CD14-positive monocyte (primary cell): Measurements from ENCODE around the gene CBR3. TPM values are rescaled to one million over a fixed set of nuclear protein-coding genes. Genes with fewer than 3 reads are reported as not detected.
"Not testable (repeated sequence)": the region's sequence is repeated elsewhere in the genome, so short reads cannot be mapped to it uniquely, and the experiment has no call there.

Source experiments
- DNase-seq, 3 donors: peaks; one replicate each; pipeline ENCODE4 v3.0.0-alpha.2; 2011 to 2022
- H2AFZ ChIP-seq: 2 replicates; pipeline ENCODE4 v1.6.0; 2012; ENCODE audit warnings: mild to moderate bottlenecking, low read depth, low read length, inconsistent platforms; ENCODE audit not compliant: insufficient read depth, poor library complexity, severe bottlenecking
- H3K27ac ChIP-seq, 2 donors: 1 replicate in 1 of 2; 2 replicates in 1 of 2; pipeline ENCODE4 v1.5.1; 2012 to 2013; ENCODE audit warnings: low read length in 2 of 2, control low read depth in 1 of 2, inconsistent platforms in 1 of 2, low read depth in 1 of 2, mild to moderate bottlenecking in 1 of 2
- H3K27me3 ChIP-seq, 2 donors: one replicate each; pipeline versions ENCODE4 v1.6.0 to v1.6.1; 2011 to 2013; ENCODE audit warnings: low read length in 2 of 2; ENCODE audit not compliant: control insufficient read depth in 2 of 2, insufficient read depth in 2 of 2
- H3K36me3 ChIP-seq, 2 donors: replicated peaks in 1 of 2; 1 replicate in 1 of 2; 2 replicates in 1 of 2; pipeline versions ENCODE4 v1.5.1 to v1.6.1; 2012 to 2013; ENCODE audit warnings: low read length in 2 of 2, control low read depth in 1 of 2, inconsistent platforms in 1 of 2, mild to moderate bottlenecking in 1 of 2; ENCODE audit not compliant: insufficient read depth in 2 of 2, control insufficient read depth in 1 of 2
- H3K4me1 ChIP-seq, 2 donors: 1 replicate in 1 of 2; 2 replicates in 1 of 2; pipeline versions ENCODE4 v1.5.1 to v1.6.1; 2012 to 2013; ENCODE audit warnings: low read length in 2 of 2, control low read depth in 1 of 2, inconsistent platforms in 1 of 2, mild to moderate bottlenecking in 1 of 2, moderate library complexity in 1 of 2; ENCODE audit not compliant: insufficient read depth in 2 of 2, control insufficient read depth in 1 of 2
- H3K4me2 ChIP-seq: replicated peaks from 2 replicates; pipeline ENCODE3; 2012; ENCODE audit warnings: low read length, moderate library complexity, mild to moderate bottlenecking; ENCODE audit not compliant: poor library complexity, severe bottlenecking; ENCODE audit errors: extremely low read depth
- H3K4me3 ChIP-seq, 3 experiments: fragments of 200-600 bp in 1 of 3; sonication (generic) in 1 of 3; replicated peaks in 1 of 3; 1 replicate in 2 of 3; 2 replicates in 1 of 3; pipeline ENCODE4 v1.5.1; 2011 to 2013; ENCODE audit warnings: low read length in 3 of 3, mild to moderate bottlenecking in 3 of 3, control low read depth in 2 of 3, low read depth in 2 of 3, inconsistent platforms in 1 of 3, moderate library complexity in 1 of 3
- H3K79me2 ChIP-seq: 2 replicates; pipeline ENCODE4 v1.6.0; 2012; ENCODE audit warnings: mild to moderate bottlenecking, control low read depth, inconsistent platforms, low read length, moderate library complexity; ENCODE audit not compliant: insufficient read depth
- H3K9ac ChIP-seq: 2 replicates; pipeline ENCODE4 v1.6.0; 2017; ENCODE audit warnings: low read length, mild to moderate bottlenecking; ENCODE audit not compliant: insufficient read depth, poor library complexity, severe bottlenecking
- H3K9me3 ChIP-seq, 2 donors: replicated peaks in 1 of 2; 1 replicate in 1 of 2; 2 replicates in 1 of 2; pipeline versions ENCODE4 v1.5.1 to v1.6.1; 2012 to 2013; ENCODE audit warnings: low read length in 2 of 2, control low read depth in 1 of 2; ENCODE audit not compliant: control insufficient read depth in 1 of 2, insufficient read depth in 1 of 2
- H4K20me1 ChIP-seq: 2 replicates; pipeline ENCODE4 v1.6.0; 2012; ENCODE audit warnings: mild to moderate bottlenecking, low read length, control low read depth, moderate library complexity; ENCODE audit not compliant: insufficient read depth
- H3K27ac Mint-ChIP-seq, 7 donors: one replicate each; pipeline ENCODE4 v1.8.0; 2020; ENCODE audit warnings: mild to moderate bottlenecking in 7 of 7, mixed read lengths in 7 of 7, moderate library complexity in 6 of 7, inconsistent platforms in 2 of 7
- H3K27me3 Mint-ChIP-seq, 3 donors: one replicate each; pipeline ENCODE4 v1.8.0; 2021 to 2022; ENCODE audit warnings: low read depth in 3 of 3, mild to moderate bottlenecking in 3 of 3, mixed read lengths in 3 of 3, moderate library complexity in 3 of 3, inconsistent platforms in 1 of 3
- H3K36me3 Mint-ChIP-seq, 2 donors: one replicate each; pipeline ENCODE4 v1.8.0; 2020; ENCODE audit warnings: mixed read lengths in 2 of 2, inconsistent platforms in 1 of 2, mild to moderate bottlenecking in 1 of 2
- H3K4me1 Mint-ChIP-seq: one replicate; pipeline ENCODE4 v1.8.0; 2020; ENCODE audit warnings: mild to moderate bottlenecking, mixed read lengths
- H3K4me3 Mint-ChIP-seq, 2 donors: one replicate each; pipeline ENCODE4 v1.8.0; 2020; ENCODE audit warnings: mild to moderate bottlenecking in 2 of 2, mixed read lengths in 2 of 2, moderate library complexity in 1 of 2
- H3K9me3 Mint-ChIP-seq, 7 donors: one replicate each; pipeline ENCODE4 v1.8.0; 2020 to 2022; ENCODE audit warnings: mixed read lengths in 7 of 7, mild to moderate bottlenecking in 6 of 7, moderate library complexity in 6 of 7, inconsistent platforms in 2 of 7
- CTCF ChIP-seq: fragments of 200-600 bp; IDR thresholded peaks from one replicate; pipeline ENCODE4 v1.8.0; 2022; ENCODE audit warnings: antibody characterized with exemption, mild to moderate bottlenecking
- WGBS: methylation state at CpG from one replicate; pipeline ENCODE4 v1.1.5; 2013; ENCODE audit warnings: missing lambda C conversion rate; ENCODE audit not compliant: insufficient coverage; 5-methylcytosine and 5-hydroxymethylcytosine counted together
- intact Hi-C, 2 donors: fragments of 100-400 bp; cut with micrococcal nuclease; formaldehyde crosslinking; loops; one replicate each; pipeline versions ENCODE4 v1.15.0 to v1.15.1; 2023
- polyA plus RNA-seq, 3 donors: library from polyadenylated mRNA; depleted of rRNA in 1 of 3; unstranded in 2 of 3; stranded (reverse) in 1 of 3; fragments of 300-500 nt in 2 of 3; fragments of >200 nt in 1 of 3; fragmentation: Illumina TruSeq in 2 of 3; gene quantifications; 1 replicate in 2 of 3; 2 replicates in 1 of 3; pipeline ENCODE4 v1.2.3, GENCODE V29; 2012 to 2021

CBR3 gene
- polyA plus RNA-seq, 3 donors: 0.32 to 0.40 TPM; not detected in 1

DNA sequence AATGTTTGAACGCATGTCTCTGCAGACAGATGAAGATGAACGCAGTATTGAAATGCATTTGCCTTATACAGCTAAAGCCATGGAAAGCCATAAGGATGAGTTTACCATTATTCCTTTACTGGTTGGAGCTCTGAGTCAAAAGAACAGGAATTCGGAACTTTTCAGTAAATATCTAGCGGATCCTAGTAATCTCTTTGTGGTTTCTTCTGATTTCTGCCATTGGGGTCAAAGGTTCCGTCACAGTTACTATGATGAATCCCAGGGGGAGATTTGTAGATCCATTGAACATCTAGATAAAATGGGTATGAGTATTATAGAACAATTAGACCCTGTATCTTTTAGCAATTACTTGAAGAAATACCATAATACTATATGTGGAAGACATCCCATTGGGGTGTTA, 4.0 kb upstream of the CBR3 start:
- not testable (repeated sequence) for H3K36me3 Mint-ChIP-seq
- H3K4me3 ChIP-seq: peak overlapping the region in 1 of 3 experiments; percentile 30

GRCh38 chr21:36132696-36133095, 2.2 kb upstream of the CBR3 start:
- Histone ChIP-seq H3K9me3 (no peaks in the 10 kb centered on the region), H3K9ac (no peak overlapping the region), H2AFZ (no peak overlapping the region), H4K20me1 (no peaks in the 10 kb centered on the region), H3K4me3 (no peak overlapping the region), H3K36me3 (no peaks in the 10 kb centered on the region), H3K4me2 (no peak overlapping the region), H3K79me2 (no peaks in the 10 kb centered on the region), H3K27ac (no peak overlapping the region), H3K27me3 (peaks cover 0 to 5% of the 10 kb centered on the region in 2 donors), H3K4me1 (peaks cover 35 to 40% of the 10 kb centered on the region in 2 donors)
- intact Hi-C loops: no loop called here
- no peak for TF ChIP-seq CTCF
- DNase-seq: no peak
- Mint-ChIP-seq H3K4me3 (no peak overlapping the region), H3K27ac (no peak overlapping the region), H3K27me3 (peaks cover 10 to 15% (median 11%) of the 10 kb centered on the region in 3 donors), H3K9me3 (no peaks in the 10 kb centered on the region), H3K36me3 (peaks cover 0 to 2% of the 10 kb centered on the region in 2 donors), H3K4me1 (peaks cover 39% of the 10 kb centered on the region)
- WGBS: 94% methylated on average over 5 of the region's 8 CpGs

More for the DNA sequence above, 4.0 kb upstream of the CBR3 start:
- H3K27ac ChIP-seq, H3K79me2 ChIP-seq, H3K36me3 ChIP-seq, H3K9me3 ChIP-seq, H2AFZ ChIP-seq, intact Hi-C loops, DNase-seq, H3K27ac Mint-ChIP-seq, H3K9ac ChIP-seq, H3K9me3 Mint-ChIP-seq, H4K20me1 ChIP-seq, H3K27me3 ChIP-seq: not testable (repeated sequence)
- Histone ChIP-seq H3K4me1 (peaks cover 28 to 34% of the 10 kb centered on the region in 2 donors), H3K4me2 (peak overlapping the region; percentile 15)
- H3K4me3 Mint-ChIP-seq: peak overlapping the region; percentile 81 to 88
- peaks cover 31% of the 10 kb centered on the region for H3K4me1 Mint-ChIP-seq
- H3K27me3 Mint-ChIP-seq: peaks cover 10 to 17% (median 13%) of the 10 kb centered on the region in 3 donors
- 100% methylated on average over 3 of the region's 5 CpGs for WGBS
